Urinary bladder (tissue), 4 donors: ENCODE data around the gene ZYG11B. TPM values are rescaled to one million over a fixed set of nuclear protein-coding genes. Genes with fewer than 3 reads are reported as not detected.
"Not testable (repeated sequence)": the region's sequence is repeated elsewhere in the genome, so short reads cannot be mapped to it uniquely, and the experiment has no call there.

Experiments used
- DNase-seq: peaks from one replicate; pipeline ENCODE4 v3.0.0-alpha.2; 2015; ENCODE audit errors: extremely low spot score
- H3K27ac ChIP-seq: one replicate; pipeline ENCODE4 v1.5.1; 2013; ENCODE audit warnings: low read depth, mild to moderate bottlenecking, moderate library complexity
- H3K36me3 ChIP-seq: one replicate; pipeline ENCODE4 v1.6.1; 2013; ENCODE audit warnings: mild to moderate bottlenecking, moderate library complexity; ENCODE audit not compliant: insufficient read depth
- H3K4me1 ChIP-seq: one replicate; pipeline ENCODE4 v1.6.1; 2013; ENCODE audit warnings: mild to moderate bottlenecking, moderate library complexity; ENCODE audit not compliant: insufficient read depth
- H3K4me3 ChIP-seq: one replicate; pipeline ENCODE4 v1.5.1; 2013; ENCODE audit warnings: low read depth, low read length
- WGBS: extraction: QIAGEN DNeasy Blood & Tissue Kit; methylation state at CpG from one replicate; pipeline ENCODE4 v1.1.7; 2013; 5-methylcytosine and 5-hydroxymethylcytosine counted together
- polyA plus RNA-seq: library from polyadenylated mRNA; stranded (reverse); fragments of 200-250 nt; gene quantifications from one replicate; pipeline ENCODE4 v1.2.3, GENCODE V29; 2013
- total RNA-seq: library from RNA; depleted of rRNA; stranded (reverse); fragments of >200 nt; gene quantifications from one replicate; pipeline ENCODE4 v1.2.3, GENCODE V29; 2014
- donor health status: healthy with polysubstance abuse.
- donor health status: healthy.

Gene ZYG11B
- total and polyA plus RNA-seq, 2 donors = 14.2 to 70.2 TPM

DNA sequence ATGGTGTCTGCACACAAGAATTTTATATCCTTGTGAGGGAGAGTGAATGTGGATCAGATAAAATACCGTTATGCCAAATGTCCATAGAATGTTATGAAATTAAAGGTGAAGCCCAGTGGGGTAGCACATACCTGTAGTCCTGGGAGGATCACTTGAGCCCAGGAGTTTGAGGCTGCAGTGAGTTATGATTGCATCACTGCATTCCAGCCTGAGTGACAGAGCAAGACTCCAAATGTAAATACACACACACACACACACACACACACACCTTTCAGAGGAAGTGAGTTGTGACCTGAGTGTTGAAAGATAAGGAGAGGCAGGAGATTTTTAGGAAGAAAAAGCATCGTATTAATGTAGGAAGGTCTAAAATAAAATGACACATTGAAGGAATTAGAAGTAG lies 88.2 kb downstream of the ZYG11B start:
- no peak for DNase-seq
- no peak overlapping the region for H3K27ac ChIP-seq
- no peaks in the 10 kb centered on the region for H3K4me1 ChIP-seq
- H3K4me3 ChIP-seq = no peak overlapping the region
- H3K36me3 ChIP-seq = peaks cover 7% of the 10 kb centered on the region
- 84% methylated on average over 2 of the region's 2 CpGs for WGBS

DNA sequence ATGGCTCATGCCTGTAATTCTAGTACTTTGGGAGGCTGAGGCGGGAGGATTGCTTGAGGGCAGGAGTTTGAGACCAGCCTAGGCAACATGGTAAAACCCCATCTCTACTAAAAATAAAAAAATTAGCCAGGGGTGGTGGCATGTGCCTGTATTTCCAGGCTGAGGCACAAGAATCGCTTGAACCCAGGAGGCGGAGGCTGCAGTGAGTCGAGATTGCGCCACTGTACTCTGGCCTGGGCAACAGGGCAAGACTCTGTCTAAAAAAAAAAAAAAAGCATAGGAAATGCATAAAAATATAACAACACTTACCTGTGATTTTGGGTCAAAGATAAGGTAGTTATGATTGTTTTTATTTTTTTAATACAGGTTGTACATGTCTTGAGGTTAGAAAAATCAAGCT lies 94.6 kb downstream of the ZYG11B start:
- H3K36me3 ChIP-seq, H3K4me1 ChIP-seq, H3K4me3 ChIP-seq, DNase-seq, H3K27ac ChIP-seq: not testable (repeated sequence)
- WGBS = 98% methylated on average over 5 of the region's 5 CpGs

DNA sequence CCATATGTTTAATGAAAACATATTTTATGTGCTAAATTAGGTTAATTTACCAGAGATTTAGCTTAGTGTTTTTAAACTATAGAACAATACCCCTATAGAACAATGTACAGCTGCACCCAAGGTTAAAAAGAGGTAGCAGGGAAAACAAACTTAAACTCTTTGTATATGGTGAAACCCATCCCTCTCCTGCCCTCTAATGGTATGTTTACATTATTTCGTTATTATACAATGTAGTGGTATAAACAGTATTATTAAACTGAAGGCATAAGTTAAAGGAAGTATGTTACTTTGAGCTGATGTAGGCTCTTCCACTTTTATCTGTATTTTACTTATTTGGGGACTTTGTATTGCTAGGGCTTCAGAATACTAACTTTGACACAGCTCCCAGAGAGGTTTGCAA lies 99.6 kb downstream of the ZYG11B start:
- no peaks in the 10 kb centered on the region for H3K4me1 ChIP-seq
- 10% methylated on average over 1 of the region's 1 CpG for WGBS
- no peak overlapping the region for H3K4me3 ChIP-seq
- H3K27ac ChIP-seq = no peak overlapping the region
- peaks cover 4% of the 10 kb centered on the region for H3K36me3 ChIP-seq
- DNase-seq = no peak

DNA sequence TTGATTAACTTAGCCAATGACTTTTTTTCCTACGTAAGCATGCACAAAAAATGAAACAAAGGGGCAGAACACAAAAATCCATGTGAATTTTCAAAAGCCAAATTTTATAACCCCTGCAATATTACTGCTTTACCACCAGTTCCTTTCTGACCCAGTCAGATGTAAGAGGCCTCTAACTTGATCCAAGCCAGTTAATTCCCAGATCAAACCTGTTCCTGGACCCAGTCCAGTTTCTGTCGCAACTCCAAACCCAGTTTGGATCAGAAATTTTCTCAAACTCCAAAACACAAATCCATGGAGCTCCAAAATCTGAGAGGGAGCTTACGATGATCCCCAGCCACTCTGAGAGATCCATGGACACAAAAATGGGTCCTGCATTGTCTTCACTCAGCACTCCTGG lies 108.5 kb downstream of the ZYG11B start:
- no peak overlapping the region for H3K27ac ChIP-seq
- WGBS = 64% methylated on average over 3 of the region's 3 CpGs
- H3K4me1 ChIP-seq = no peaks in the 10 kb centered on the region
- no peak overlapping the region for H3K4me3 ChIP-seq
- no peaks in the 10 kb centered on the region for H3K36me3 ChIP-seq
- DNase-seq = no peak

DNA sequence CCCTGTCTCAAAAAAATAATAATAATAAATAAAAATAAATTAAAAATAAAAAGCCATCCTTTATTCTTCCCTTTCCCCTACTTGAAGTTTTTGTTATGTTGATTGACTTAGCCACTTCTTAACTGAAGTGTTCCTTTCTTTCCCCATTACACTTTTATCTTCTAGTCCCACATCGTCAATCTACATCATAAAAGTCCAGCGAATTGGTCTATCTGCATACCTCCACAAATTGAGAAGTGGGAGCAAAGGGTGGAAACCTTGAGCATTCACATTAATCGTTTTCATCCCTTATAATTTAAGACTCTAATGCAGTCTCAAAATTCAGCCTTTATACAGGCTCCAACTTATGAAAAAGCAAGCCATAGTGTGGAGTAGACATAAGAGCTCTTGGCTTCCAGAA lies 109.8 kb downstream of the ZYG11B start:
- 57% methylated on average over 3 of the region's 3 CpGs for WGBS
- H3K27ac ChIP-seq = no peak overlapping the region
- H3K36me3 ChIP-seq = no peaks in the 10 kb centered on the region
- no peaks in the 10 kb centered on the region for H3K4me1 ChIP-seq
- no peak for DNase-seq
- no peak overlapping the region for H3K4me3 ChIP-seq

DNA sequence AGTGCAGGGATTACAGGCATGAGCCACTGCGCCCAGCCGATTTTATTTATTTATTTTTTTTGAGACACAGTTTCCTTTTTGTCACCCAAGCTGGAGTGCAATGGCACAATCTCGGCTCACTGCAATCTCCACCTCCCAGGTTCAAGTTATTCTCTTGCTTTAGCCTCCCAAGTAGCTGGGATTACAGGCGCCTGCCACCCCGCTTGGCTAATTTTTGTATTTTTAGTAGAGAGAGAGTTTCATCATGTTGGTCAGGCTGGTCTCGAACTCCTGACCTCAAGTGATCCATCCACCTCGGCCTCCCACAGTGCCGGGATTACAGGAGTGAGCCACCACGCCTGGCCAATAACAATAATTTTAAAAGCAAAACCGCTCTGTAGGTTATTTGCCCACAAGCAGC lies 112.9 kb downstream of the ZYG11B start:
- 94% methylated on average over 10 of the region's 10 CpGs for WGBS
- not testable (repeated sequence) for H3K4me1 ChIP-seq, H3K4me3 ChIP-seq, H3K27ac ChIP-seq, DNase-seq, H3K36me3 ChIP-seq

DNA sequence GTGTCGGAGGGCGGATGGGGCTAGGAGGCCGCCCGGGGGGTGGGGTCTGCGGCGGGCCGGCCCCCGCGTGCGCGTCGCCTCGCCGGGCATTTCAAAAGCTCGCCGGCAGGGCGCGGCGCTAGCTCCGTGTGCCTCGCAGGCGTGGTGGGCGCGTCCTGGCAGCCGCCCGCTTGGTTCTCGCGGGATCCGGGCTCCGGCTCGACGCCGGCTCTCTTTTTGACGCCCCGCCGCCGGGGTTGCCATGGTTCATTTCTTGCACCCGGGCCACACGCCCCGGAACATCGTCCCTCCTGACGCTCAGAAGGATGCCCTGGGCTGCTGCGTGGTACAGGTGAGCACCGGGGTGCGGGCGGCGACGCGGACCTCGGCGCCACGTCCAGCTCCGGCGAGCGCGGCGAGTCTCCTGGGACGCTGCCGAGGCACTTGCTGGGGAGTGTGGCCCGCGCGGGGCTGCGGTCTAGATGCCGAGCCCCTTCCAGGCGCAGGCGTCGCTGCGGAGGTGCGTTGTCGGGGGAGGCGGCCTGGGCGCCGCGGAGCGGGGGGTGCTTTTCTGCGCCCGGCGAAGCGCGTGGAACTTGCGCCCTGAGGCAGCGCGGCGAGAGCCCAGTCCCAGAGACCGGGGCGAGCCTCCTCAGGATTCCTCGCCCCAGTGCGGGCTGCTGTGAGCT lies 116.5 kb downstream of the ZYG11B start, which contains the start of gene ZYG11A:
TSS of gene ZYG11A (plus strand) at position 118 of the 668 bp plus-strand sequence. CDS start at position 242, 124 bp downstream.
- DNase-seq = no peak
- no peak within 1 kb of the TSS for H3K27ac ChIP-seq
- no peaks in the 10 kb centered on the region for H3K36me3 ChIP-seq
- WGBS = under 1% methylated on average over 88 of the region's 88 CpGs
- peak within 1 kb of the TSS; percentile 42 for H3K4me3 ChIP-seq
- no peaks in the 10 kb centered on the region for H3K4me1 ChIP-seq

DNA sequence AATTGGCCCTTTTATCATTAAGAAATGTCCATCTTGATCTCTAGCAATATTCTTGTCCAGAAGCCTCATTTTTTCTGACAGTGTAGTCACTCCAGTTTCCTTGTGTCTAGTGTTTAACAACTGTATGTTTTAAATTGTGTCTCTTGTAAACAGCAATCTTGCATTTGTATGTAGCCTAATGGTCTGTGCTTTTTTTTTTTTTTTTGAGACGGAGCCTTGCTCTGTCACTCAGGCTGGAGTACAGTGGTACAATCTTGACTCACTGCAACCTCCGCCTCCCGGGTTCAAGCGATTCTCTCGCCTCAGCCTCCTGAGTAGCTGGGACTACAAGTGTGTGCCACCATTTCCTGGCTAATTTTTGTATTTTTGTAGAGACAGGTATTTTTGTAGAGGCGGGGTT lies 118.9 kb downstream of the ZYG11B start:
- WGBS = 85% methylated on average over 6 of the region's 6 CpGs

DNA sequence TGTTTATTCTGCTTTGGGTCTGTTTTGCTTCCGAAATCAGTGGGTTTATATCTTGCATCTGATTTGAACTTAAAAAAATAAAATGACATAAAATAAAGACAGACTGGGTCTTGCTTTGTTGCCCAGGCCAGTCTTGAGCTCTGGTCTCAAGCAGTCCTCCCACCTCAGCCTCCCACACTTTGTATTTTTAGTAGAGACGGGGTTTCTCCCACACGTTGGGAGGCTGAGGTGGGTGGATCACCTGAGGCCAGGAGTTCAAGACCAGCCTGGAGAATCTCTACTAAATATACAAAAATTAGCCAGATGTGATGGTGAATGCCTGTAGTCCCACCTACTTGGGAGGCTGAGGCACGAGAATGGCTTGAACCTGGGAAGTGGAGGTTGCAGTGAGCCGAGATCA lies 122.2 kb downstream of the ZYG11B start:
- no peak overlapping the region for H3K27ac ChIP-seq
- H3K4me1 ChIP-seq = no peaks in the 10 kb centered on the region
- 89% methylated on average over 5 of the region's 5 CpGs for WGBS
- DNase-seq = no peak
- H3K36me3 ChIP-seq = no peaks in the 10 kb centered on the region
- H3K4me3 ChIP-seq = no peak overlapping the region

More for the DNA sequence above, 118.9 kb downstream of the ZYG11B start:
- not testable (repeated sequence) for DNase-seq, H3K27ac ChIP-seq, H3K36me3 ChIP-seq, H3K4me3 ChIP-seq, H3K4me1 ChIP-seq

DNA sequence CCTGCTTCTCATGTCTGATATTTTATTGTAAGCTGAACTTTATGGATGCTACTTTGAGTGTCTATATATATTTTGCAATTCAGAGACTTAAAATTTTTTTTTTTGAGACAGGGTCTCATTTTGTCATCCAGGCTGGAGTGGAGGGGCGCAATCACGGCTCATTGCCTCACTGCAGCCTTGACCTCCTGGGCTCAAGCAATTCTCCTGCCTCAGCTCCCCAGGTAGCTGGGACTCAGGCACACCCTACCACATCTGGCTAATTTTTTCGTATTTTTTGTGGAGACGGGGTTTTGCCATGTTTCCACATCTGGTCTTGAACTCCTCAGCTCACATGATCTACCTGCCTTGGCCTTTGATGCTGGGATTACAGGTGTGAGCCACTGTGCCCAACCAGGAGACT lies 124.7 kb downstream of the ZYG11B start:
- no peak for DNase-seq
- Histone ChIP-seq H3K36me3 (no peaks in the 10 kb centered on the region), H3K27ac (no peak overlapping the region), H3K4me1 (no peaks in the 10 kb centered on the region), H3K4me3 (no peak overlapping the region)
- WGBS = 89% methylated on average over 4 of the region's 4 CpGs

DNA sequence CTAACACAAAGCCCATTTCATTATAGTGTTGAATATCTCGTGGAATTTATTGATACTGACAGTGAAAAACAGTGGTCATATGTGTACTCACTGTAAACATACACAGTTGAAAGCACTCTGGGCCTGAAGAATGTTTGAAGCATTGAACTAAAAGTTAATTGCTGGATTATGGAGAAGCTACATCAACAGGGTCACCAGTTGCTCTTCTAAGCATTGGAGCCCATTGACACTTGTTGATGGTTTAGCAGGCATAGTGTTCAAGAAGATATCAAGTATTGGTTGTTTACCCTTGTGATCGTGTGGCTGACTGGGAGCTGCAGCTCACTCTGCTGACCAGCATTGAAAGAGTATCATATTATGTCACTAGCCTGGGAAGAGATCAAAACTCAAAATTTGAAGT lies 126.6 kb downstream of the ZYG11B start:
- no peak overlapping the region for H3K4me3 ChIP-seq
- 80% methylated on average over 2 of the region's 2 CpGs for WGBS

DNA sequence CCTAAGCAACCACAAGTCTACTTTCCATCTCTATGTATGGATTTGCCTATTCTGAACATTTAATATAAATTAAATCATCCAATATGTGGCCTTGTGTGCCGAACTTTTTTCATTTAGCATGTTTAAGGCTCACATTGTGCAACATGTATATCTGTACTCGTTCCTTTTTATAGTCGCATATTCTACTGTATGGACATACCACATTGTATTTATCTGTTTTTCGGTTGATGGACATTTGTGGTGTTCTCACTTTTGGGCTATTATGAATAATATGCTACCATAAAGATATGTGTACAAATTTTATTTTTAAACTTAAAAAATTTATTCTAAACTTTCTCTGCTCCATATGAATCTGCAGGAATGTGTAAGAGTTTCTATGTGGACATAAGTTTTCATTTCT lies 129.3 kb downstream of the ZYG11B start:
- Histone ChIP-seq H3K4me3 (no peak overlapping the region), H3K4me1 (no peaks in the 10 kb centered on the region), H3K36me3 (no peaks in the 10 kb centered on the region), H3K27ac (no peak overlapping the region)
- 94% methylated on average over 4 of the region's 4 CpGs for WGBS
- no peak for DNase-seq

More for the DNA sequence above, 126.6 kb downstream of the ZYG11B start:
- Histone ChIP-seq H3K27ac (no peak overlapping the region), H3K36me3 (no peaks in the 10 kb centered on the region), H3K4me1 (no peaks in the 10 kb centered on the region)
- no peak for DNase-seq

DNA sequence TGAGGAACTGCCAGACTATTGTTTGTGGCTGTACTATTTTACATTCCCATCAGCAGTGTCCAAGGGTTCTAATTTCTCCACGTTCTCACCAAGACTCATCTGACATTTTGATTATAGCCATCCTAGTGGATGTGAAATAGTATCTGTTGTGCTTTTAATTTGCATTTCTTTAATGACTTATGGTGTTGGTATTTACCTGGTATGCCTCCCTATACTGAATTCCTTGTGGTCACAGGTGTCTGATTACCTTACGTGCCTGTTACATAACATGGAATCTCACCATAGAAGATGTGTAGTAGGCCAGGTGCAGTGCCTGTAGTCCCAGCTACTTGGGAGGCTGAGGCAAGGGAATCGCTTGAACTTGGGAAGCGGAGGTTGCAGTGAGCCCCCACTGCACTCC lies 129.8 kb downstream of the ZYG11B start:
- no peak overlapping the region for H3K4me3 ChIP-seq
- WGBS = 93% methylated on average over 4 of the region's 4 CpGs
- no peak overlapping the region for H3K27ac ChIP-seq
- DNase-seq = no peak
- H3K36me3 ChIP-seq = no peaks in the 10 kb centered on the region
- H3K4me1 ChIP-seq = no peaks in the 10 kb centered on the region

DNA sequence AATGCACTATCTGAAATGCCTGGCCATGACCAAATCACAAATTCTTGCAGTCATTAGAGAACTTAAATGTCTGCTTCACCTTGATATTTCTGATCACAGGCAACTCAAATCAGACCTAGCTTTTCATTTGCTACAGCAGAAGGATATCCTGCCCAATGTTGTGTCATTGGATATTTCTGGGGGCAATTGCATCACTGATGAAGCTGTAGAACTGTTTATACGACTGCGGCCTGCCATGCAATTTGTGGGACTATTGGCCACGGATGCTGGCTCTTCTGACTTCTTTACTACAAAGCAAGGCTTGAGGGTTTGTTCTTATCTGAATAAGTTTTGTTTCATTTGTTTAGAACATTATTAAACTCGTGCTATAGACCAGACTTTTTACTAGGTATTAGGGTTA lies 131.2 kb downstream of the ZYG11B start:
- H3K4me3 ChIP-seq = no peak overlapping the region
- DNase-seq = no peak
- H3K36me3 ChIP-seq = no peaks in the 10 kb centered on the region
- no peak overlapping the region for H3K27ac ChIP-seq
- H3K4me1 ChIP-seq = no peaks in the 10 kb centered on the region
- WGBS = 56% methylated on average over 4 of the region's 4 CpGs
